HG02763 (cell line): ENCODE results near the gene PCDHB2.
"Not testable (repeated sequence)": the region's sequence is repeated elsewhere in the genome, so short reads cannot be mapped to it uniquely, and the experiment has no call there.

ENCODE experiments used
- ATAC-seq: cut with Tn5 transposase; IDR thresholded peaks from one replicate; pipeline ENCODE4 v1.9.1; 2021; ENCODE audit warnings: mild to moderate bottlenecking, moderate library complexity; ENCODE audit not compliant: unreplicated experiment

PCDHB2 gene

GRCh38 chr5:141094481-141095262 is at the start of gene PCDHB2:
Gene PCDHB2, plus strand, starts transcription at chr5:141094615. Its CDS starts 176 bp downstream, at chr5:141094791.
- ATAC-seq = no peak

GRCh38 chr5:141050622-141051520 is 43.5 kb upstream of the PCDHB2 start, which contains the start of gene PCDHB1:
Gene PCDHB1, plus strand, starts transcription at chr5:141051374. Its CDS starts 97 bp downstream, at chr5:141051471.
- no peak for ATAC-seq

DNA sequence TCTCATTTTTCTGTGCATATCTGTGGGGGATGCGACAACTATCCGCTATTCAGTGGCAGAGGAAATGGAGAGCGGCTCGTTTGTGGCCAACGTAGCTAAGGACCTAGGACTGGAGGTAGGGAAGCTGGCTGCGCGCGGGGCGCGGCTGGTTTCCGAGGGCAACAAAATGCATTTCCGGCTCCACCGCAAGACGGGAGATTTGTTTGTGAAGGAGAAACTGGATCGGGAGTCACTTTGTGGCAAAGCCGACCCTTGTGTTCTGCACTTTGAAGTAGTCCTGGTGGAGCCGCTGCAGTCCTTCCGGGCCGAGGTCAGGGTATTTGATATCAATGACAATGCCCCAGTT is 42.9 kb upstream of the PCDHB2 start:
- ATAC-seq = no peak

- ATAC-seq = no peak
Observed at GRCh38 chr5:141077826-141078225, 16.6 kb upstream of the PCDHB2 start.

DNA sequence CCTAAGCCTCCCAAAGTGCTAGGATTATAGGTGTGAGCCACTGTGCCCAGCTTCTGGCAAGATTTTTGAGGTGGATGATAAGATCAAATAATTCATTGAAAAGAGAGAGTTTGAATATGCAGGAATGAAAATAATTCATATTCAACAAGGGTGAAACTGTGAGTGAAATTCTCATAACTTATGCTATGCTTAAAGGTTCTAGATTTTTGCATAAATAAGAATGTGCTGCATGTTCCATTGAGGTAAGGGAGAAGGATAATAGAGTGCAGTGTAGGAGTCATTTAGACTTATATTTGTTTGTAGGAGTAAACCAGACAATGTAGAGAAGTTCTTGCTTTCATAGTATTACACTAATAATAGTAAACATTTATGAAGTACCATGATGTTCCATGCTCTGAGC is 12.2 kb upstream of the PCDHB2 start:
- ATAC-seq = no peak

- peak; percentile 72 for ATAC-seq
Observed at GRCh38 chr5:141084487-141084989, 9.9 kb upstream of the PCDHB2 start.

- no peak for ATAC-seq
Observed at GRCh38 chr5:141095263-141095641, 837 bp downstream of the PCDHB2 start.

DNA sequence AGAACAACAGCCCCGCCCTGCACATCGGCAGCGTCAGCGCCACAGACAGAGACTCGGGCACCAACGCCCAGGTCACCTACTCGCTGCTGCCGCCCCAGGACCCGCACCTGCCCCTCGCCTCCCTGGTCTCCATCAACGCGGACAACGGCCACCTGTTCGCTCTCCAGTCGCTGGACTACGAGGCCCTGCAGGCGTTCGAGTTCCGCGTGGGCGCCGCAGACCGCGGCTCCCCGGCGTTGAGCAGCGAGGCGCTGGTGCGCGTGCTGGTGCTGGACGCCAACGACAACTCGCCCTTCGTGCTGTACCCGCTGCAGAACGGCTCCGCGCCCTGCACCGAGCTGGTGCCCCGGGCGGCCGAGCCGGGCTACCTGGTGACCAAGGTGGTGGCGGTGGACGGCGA is 1.8 kb downstream of the PCDHB2 start:
- ATAC-seq = not testable (repeated sequence)

DNA sequence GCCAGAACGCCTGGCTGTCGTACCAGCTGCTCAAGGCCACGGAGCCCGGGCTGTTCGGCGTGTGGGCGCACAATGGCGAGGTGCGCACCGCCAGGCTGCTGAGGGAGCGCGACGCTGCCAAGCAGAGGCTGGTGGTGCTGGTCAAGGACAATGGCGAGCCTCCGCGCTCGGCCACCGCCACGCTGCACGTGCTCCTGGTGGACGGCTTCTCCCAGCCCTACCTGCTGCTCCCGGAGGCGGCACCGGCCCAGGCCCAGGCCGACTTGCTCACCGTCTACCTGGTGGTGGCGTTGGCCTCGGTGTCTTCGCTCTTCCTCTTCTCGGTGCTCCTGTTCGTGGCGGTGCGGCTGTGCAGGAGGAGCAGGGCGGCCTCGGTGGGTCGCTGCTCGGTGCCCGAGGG is 2.2 kb downstream of the PCDHB2 start:
- ATAC-seq = not testable (repeated sequence)

GRCh38 chr5:141100243-141100805 is 5.9 kb downstream of the PCDHB2 start, which contains the start of gene PCDHB3:
Gene PCDHB3, plus strand, starts transcription at chr5:141100473. Its CDS starts 177 bp downstream, at chr5:141100650.
- no peak for ATAC-seq

DNA sequence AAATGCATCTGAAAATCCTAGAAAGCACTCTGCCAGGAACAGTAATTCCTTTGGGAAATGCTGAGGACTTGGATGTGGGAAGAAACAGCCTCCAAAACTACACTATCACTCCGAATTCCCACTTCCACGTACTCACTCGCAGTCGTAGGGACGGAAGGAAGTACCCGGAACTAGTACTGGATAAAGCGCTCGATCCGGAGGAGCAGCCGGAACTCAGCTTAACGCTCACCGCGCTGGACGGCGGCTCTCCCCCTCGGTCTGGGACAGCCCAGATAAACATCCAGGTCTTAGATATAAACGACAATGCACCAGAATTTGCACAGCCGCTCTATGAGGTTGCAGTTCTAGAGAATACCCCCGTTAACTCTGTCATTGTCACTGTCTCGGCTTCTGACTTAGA is 6.6 kb downstream of the PCDHB2 start:
- ATAC-seq = no peak

GRCh38 chr5:141102070-141102469 is 7.7 kb downstream of the PCDHB2 start:
- not testable (repeated sequence) for ATAC-seq

DNA sequence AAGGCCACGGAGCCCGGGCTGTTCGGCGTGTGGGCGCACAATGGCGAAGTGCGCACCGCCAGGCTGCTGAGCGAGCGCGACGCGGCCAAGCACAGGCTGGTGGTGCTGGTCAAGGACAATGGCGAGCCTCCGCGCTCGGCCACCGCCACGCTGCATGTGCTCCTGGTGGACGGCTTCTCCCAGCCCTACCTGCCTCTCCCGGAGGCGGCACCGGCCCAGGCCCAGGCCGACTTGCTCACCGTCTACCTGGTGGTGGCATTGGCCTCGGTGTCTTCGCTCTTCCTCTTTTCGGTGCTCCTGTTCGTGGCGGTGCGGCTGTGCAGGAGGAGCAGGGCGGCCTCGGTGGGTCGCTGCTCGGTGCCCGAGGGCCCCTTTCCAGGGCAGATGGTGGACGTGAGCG is 8.1 kb downstream of the PCDHB2 start:
- ATAC-seq = not testable (repeated sequence)

GRCh38 chr5:141105350-141105749 is 10.9 kb downstream of the PCDHB2 start:
- ATAC-seq = no peak

DNA sequence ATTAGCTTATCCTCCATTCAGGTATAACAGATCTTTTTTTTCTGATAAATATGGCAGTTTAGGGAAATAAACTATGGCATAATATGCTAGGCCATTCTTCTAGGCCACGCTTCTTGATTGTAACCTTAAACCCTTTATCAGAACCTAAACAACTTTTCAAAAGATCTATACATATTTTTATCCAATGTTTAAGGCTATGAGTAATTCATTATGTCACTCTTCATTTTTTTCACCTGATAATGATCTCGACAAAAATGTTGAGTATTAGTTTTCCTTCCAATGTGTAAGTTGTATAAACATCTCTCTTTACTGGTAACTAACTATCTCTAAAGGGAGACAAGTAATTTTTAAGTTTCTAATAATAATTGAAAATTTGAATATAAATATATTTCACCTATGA is 24.8 kb downstream of the PCDHB2 start:
- no peak for ATAC-seq

GRCh38 chr5:141121563-141121962 is 27.1 kb downstream of the PCDHB2 start, which contains the start of gene PCDHB4:
Gene PCDHB4, plus strand, starts transcription at chr5:141121818. Its CDS starts 181 bp downstream, at chr5:141121999.
- ATAC-seq = no peak

DNA sequence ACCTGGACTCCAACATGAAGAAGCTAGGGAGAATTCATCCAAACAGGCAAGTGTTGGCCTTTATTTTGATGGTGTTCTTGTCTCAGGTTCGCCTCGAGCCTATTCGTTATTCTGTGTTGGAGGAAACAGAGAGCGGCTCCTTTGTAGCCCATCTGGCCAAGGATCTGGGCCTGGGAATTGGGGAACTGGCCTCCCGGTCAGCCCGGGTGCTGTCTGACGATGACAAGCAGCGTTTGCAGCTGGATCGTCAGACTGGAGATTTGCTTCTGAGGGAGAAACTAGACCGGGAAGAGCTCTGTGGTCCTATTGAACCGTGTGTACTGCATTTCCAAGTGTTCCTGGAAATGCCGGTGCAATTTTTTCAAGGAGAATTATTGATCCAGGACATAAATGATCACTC is 27.6 kb downstream of the PCDHB2 start:
- no peak for ATAC-seq

- not testable (repeated sequence) for ATAC-seq
Observed at GRCh38 chr5:141123396-141124135, 29.2 kb downstream of the PCDHB2 start.

GRCh38 chr5:141127305-141127704 is 32.9 kb downstream of the PCDHB2 start:
- no peak for ATAC-seq

DNA sequence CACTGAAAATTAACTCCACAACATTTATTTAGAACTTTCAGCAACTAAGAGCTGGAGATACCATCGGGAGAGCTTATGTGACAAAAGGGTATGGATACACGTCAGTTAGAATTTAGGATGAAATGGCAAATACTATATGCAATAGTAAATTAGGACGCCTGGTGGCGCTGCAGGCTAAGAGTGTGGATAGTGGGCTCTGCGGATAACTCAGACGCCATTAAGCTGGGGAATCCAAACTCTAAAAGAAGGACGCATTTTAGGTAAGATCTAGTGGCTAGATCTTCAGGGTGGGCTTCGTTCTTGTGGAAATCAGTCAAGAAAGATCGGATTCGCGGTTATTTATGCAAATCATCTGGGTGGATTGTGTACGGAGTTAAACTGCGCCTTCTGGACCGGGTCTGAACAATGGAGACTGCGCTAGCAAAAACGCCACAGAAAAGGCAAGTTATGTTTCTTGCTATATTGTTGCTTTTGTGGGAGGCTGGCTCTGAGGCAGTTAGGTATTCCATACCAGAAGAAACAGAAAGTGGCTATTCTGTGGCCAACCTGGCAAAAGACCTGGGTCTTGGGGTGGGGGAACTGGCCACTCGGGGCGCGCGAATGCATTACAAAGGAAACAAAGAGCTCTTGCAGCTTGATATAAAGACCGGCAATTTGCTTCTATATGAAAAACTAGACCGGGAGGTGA is 40.8 kb downstream of the PCDHB2 start, which contains the start of gene PCDHB5:
PCDHB5 (plus strand) TSS at position 177 of the 688 bp plus-strand sequence; CDS start at position 406, 229 bp downstream.
- no peak for ATAC-seq
